Keratinocyte (primary cell): Measurements from ENCODE around the gene JPH2. TPM values are rescaled to one million over a fixed set of nuclear protein-coding genes. Genes with fewer than 3 reads are reported as not detected.

Experiments used
- DNase-seq: peaks from one replicate; pipeline ENCODE4 v3.0.0-alpha.2; 2011; ENCODE audit warnings: low read depth, missing footprints, low spot score
- FAIRE-seq: peaks from 2 replicates; lab custom pipeline; 2011; peaks lifted over from hg19 to GRCh38; lab: Jason Lieb, UNC
- H2AFZ ChIP-seq: 2 replicates; pipeline ENCODE4 v1.6.0; 2012; ENCODE audit warnings: low read length, control low read depth, inconsistent platforms; ENCODE audit not compliant: control insufficient read depth
- H3K27ac ChIP-seq: 2 replicates; pipeline ENCODE4 v1.5.1; 2011; ENCODE audit warnings: low read length; ENCODE audit not compliant: control insufficient read depth, insufficient read depth
- H3K27me3 ChIP-seq: 3 replicates; pipeline ENCODE4 v1.6.0; 2011; ENCODE audit warnings: low read length; ENCODE audit not compliant: control insufficient read depth, insufficient read depth; ENCODE audit errors: extremely low read depth
- H3K36me3 ChIP-seq, 2 experiments: 2 replicates in 1 of 2; 3 replicates in 1 of 2; pipeline ENCODE4 v1.5.1; 2011; ENCODE audit warnings: low read length in 2 of 2, mild to moderate bottlenecking in 1 of 2; ENCODE audit not compliant: control insufficient read depth in 2 of 2, insufficient read depth in 2 of 2; ENCODE audit errors: extremely low read depth in 1 of 2
- H3K4me1 ChIP-seq: 3 replicates; pipeline ENCODE4 v1.5.1; 2011; ENCODE audit warnings: low read length; ENCODE audit not compliant: control insufficient read depth, insufficient read depth; ENCODE audit errors: extremely low read depth
- H3K4me2 ChIP-seq: 3 replicates; pipeline ENCODE4 v1.6.0; 2011; ENCODE audit warnings: low read depth, low read length; ENCODE audit not compliant: control insufficient read depth, insufficient read depth; ENCODE audit errors: extremely low read depth
- H3K4me3 ChIP-seq, 3 experiments: fragments of 200-600 bp in 1 of 3; sonication (generic) in 1 of 3; 2 replicates in 2 of 3; 3 replicates in 1 of 3; pipeline ENCODE4 v1.5.1; 2011 to 2016; ENCODE audit warnings: low read length in 3 of 3, mild to moderate bottlenecking in 3 of 3, control low read depth in 2 of 3, inconsistent platforms in 1 of 3, low read depth in 1 of 3, mixed read lengths in 1 of 3, mixed run types in 1 of 3, moderate library complexity in 1 of 3; ENCODE audit not compliant: control insufficient read depth in 2 of 3, insufficient read depth in 2 of 3; ENCODE audit errors: extremely low read depth in 1 of 3
- H3K79me2 ChIP-seq: 2 replicates; pipeline ENCODE4 v1.6.0; 2012; ENCODE audit warnings: low read length; ENCODE audit not compliant: control insufficient read depth, insufficient read depth
- H3K9ac ChIP-seq: 3 replicates; pipeline ENCODE4 v1.6.0; 2011; ENCODE audit warnings: low read length; ENCODE audit not compliant: control insufficient read depth, insufficient read depth; ENCODE audit errors: extremely low read depth
- H3K9me1 ChIP-seq: 3 replicates; pipeline ENCODE4 v1.6.0; 2011; ENCODE audit warnings: low read length; ENCODE audit not compliant: control insufficient read depth, insufficient read depth; ENCODE audit errors: extremely low read depth
- H3K9me3 ChIP-seq: 2 replicates; pipeline ENCODE4 v1.5.1; 2012; ENCODE audit warnings: low read depth, low read length; ENCODE audit not compliant: control insufficient read depth
- H4K20me1 ChIP-seq: 3 replicates; pipeline ENCODE4 v1.6.0; 2011; ENCODE audit warnings: low read length; ENCODE audit not compliant: control insufficient read depth, insufficient read depth; ENCODE audit errors: extremely low read depth
- CTCF ChIP-seq, 3 experiments: IDR thresholded peaks in 1 of 3; conservative IDR thresholded peaks in 1 of 3; optimal IDR thresholded peaks in 1 of 3; 2 replicates in 2 of 3; 3 replicates in 1 of 3; pipeline versions ENCODE3 to v1.5.1; 2011; ENCODE audit warnings: low read length in 3 of 3, mild to moderate bottlenecking in 3 of 3, moderate library complexity in 2 of 3, control low read depth in 1 of 3, inconsistent platforms in 1 of 3; ENCODE audit not compliant: insufficient read depth in 2 of 3; ENCODE audit errors: extremely low read depth in 1 of 3
- EZH2 ChIP-seq: IDR thresholded peaks from one replicate; pipeline ENCODE4 v1.6.1; 2012; ENCODE audit warnings: inconsistent platforms, mild to moderate bottlenecking, low read length, moderate library complexity
- dilution Hi-C: fragments of 300-500 bp; cut with MboI; formaldehyde crosslinking; loops from one replicate; pipeline ENCODE4 v1.7.0; 2020; ENCODE audit warnings: low sequenced_read_pairs; ENCODE audit not compliant: extremely low pct_ligation_motif_present
- polyA plus RNA-seq, 5 experiments: library from polyadenylated mRNA; depleted of rRNA in 3 of 5; stranded (reverse) in 3 of 5; stranded (forward) in 1 of 5; unstranded in 1 of 5; fragments of >200 nt; gene quantifications; 1 replicate in 1 of 5; 2 replicates in 3 of 5; 3 replicates in 1 of 5; pipeline versions ENCODE4 v1.2.1 to v1.2.3, GENCODE V29; 2011 to 2012; ENCODE audit warnings: missing spikeins in 2 of 5, low read depth in 1 of 5, low replicate concordance in 1 of 5

The JPH2 gene
- polyA plus RNA-seq, 1 donor (not counting 4 experiments of a cell fraction or from before 2014, with no cell fraction given) = 2.5 TPM

GRCh38 chr20:44064501-44065400 lies 122.2 kb downstream of the JPH2 start:
- Histone ChIP-seq H3K4me3 (no peak overlapping the region), H3K9me3 (no peaks in the 10 kb centered on the region), H3K9ac (no peak overlapping the region), H2AFZ (no peak overlapping the region), H3K27me3 (peaks cover 4% of the 10 kb centered on the region), H3K4me1 (no peaks in the 10 kb centered on the region), H3K27ac (no peak overlapping the region), H3K79me2 (no peaks in the 10 kb centered on the region), H3K9me1 (no peaks in the 10 kb centered on the region), H4K20me1 (no peaks in the 10 kb centered on the region), H3K36me3 (no peaks in the 10 kb centered on the region), H3K4me2 (no peak overlapping the region)
- no peak for FAIRE-seq
- TF ChIP-seq CTCF (optimal IDR thresholded peaks at IDR 0.05 in 1 of 3, IDR thresholded peaks at IDR 0.05 in 1 of 3, conservative IDR thresholded peaks at IDR 0.05 in 1 of 3; ENCODE audit: extremely low read depth in 1 of 3, insufficient read depth in 2 of 3, low read length in 3 of 3) (no peak), EZH2 (no peak)
- DNase-seq = no peak
- dilution Hi-C loops = no loop called here

Other genes with a start within 250 kb of the JPH2 start
- 33.5 to 41.5 TPM (median 34.9 TPM) in 3 replicates for gene OSER1, start 23.6 kb upstream of the JPH2 start, polyA plus RNA-seq
- not detected in 3 replicates for gene GDAP1L1, start 60.1 kb upstream of the JPH2 start, polyA plus RNA-seq
- 2.1 to 4.3 TPM (median 2.9 TPM) in 3 replicates for gene FITM2, start 124.0 kb upstream of the JPH2 start, polyA plus RNA-seq
- not detected in 3 replicates for gene R3HDML, start 149.9 kb upstream of the JPH2 start, polyA plus RNA-seq
- gene HNF4A, start 168.5 kb upstream of the JPH2 start, polyA plus RNA-seq = 0.01 TPM in 1 of 3 replicates, not detected in the others